Measurements from ENCODE around the gene SH3BGRL2. TPM values are rescaled to one million over a fixed set of nuclear protein-coding genes. Genes with fewer than 3 reads are reported as not detected.

Gene SH3BGRL2
- total RNA-seq, 1 experiment from 2014 or later = 5.2 TPM

- ChIA-PET RAD21 (ENCODE audit: low non-redundant PET in 1 of 2, low total read pairs in 2 of 2, uncharacterized antibody in 2 of 2, unreplicated experiment in 2 of 2) (no interaction called here), CTCF (no interaction called here), POLR2A (no interaction called here)
- Histone ChIP-seq H3K9me2 (ENCODE audit: insufficient read depth) (no peaks in the 10 kb centered on the region), H3K27ac (ENCODE audit: low read depth, low read length) (no peak overlapping the region), H3K36me3 (ENCODE audit: control insufficient read depth in 1 of 2, insufficient read depth in 2 of 2, low read length in 2 of 2) (no peaks in the 10 kb centered on the region), H2AFZ (ENCODE audit: low read depth, low read length, poor library complexity, severe bottlenecking) (no peak overlapping the region), H3K9me3 (ENCODE audit: control insufficient read depth in 1 of 2, insufficient read depth in 1 of 2, low read depth in 1 of 2, low read length in 2 of 2) (no peaks in the 10 kb centered on the region), H3K27me3 (ENCODE audit: insufficient read depth, low read length) (no peaks in the 10 kb centered on the region), H3K79me2 (ENCODE audit: insufficient read depth, low read length) (no peaks in the 10 kb centered on the region), H3K4me3 (replicated peaks in 1 of 2; ENCODE audit: low read depth in 1 of 2, low read length in 2 of 2) (no peak overlapping the region), H3K4me1 (ENCODE audit: control insufficient read depth in 1 of 2, insufficient read depth in 2 of 2, low read length in 2 of 2) (no peaks in the 10 kb centered on the region), H4K20me1 (ENCODE audit: insufficient read depth) (no peaks in the 10 kb centered on the region), H3K4me2 (ENCODE audit: low read length) (no peak overlapping the region), H3K9ac (ENCODE audit: low read length) (no peak overlapping the region)
- DNase-seq (ENCODE audit: low read depth, low spot score) (no peak), ATAC-seq (no peak)
- TF ChIP-seq RAD21 (IDR thresholded peaks at IDR 0.05; ENCODE audit: low read depth) (no peak), REST (IDR thresholded peaks at IDR 0.05; ENCODE audit: low read depth) (no peak), CTCF (IDR thresholded peaks at IDR 0.05 in 2 of 3, conservative IDR thresholded peaks at IDR 0.05 in 1 of 3; ENCODE audit: borderline replicate concordance in 1 of 3, insufficient read depth in 1 of 3, low read depth in 2 of 3, low read length in 2 of 3) (no peak), ZBTB33 (IDR thresholded peaks at IDR 0.05; ENCODE audit: extremely low read depth, insufficient replicate concordance, low read length) (no peak), ATF3 (IDR thresholded peaks at IDR 0.05) (no peak), MAX (IDR thresholded peaks at IDR 0.05) (no peak), JUND (IDR thresholded peaks at IDR 0.05) (no peak), ELF1 (IDR thresholded peaks at IDR 0.05; ENCODE audit: borderline replicate concordance, low read depth) (no peak), ZNF274 (IDR thresholded peaks at IDR 0.05; ENCODE audit: low read depth, low read length) (no peak), SIN3A (IDR thresholded peaks at IDR 0.05; ENCODE audit: low read depth) (no peak), POLR2A (IDR thresholded peaks at IDR 0.05; ENCODE audit: borderline replicate concordance, extremely low read depth, insufficient read depth, insufficient read length) (no peak), POLR2AphosphoS5 (IDR thresholded peaks at IDR 0.05; ENCODE audit: low read depth, low read length) (no peak), TCF7L2 (IDR thresholded peaks at IDR 0.05; ENCODE audit: borderline replicate concordance, extremely low read depth, insufficient read depth, insufficient read length) (no peak), EZH2phosphoT487 (IDR thresholded peaks at IDR 0.05; ENCODE audit: borderline replicate concordance) (no peak), CBX3 (IDR thresholded peaks at IDR 0.05; ENCODE audit: low read depth) (no peak), EGR1 (IDR thresholded peaks at IDR 0.05; ENCODE audit: low read depth) (no peak)
- BruUV-seq (replicated peaks) = no TSS peak
- intact Hi-C loops (cut with micrococcal nuclease) = no loop called here
Observed at GRCh38 chr6:79699606-79700005, 68.5 kb downstream of the SH3BGRL2 start.

Data from HCT116 (cell line).